Activated B cell treated with CpG ODN at 0.5 μM for 24 hours (primary cell): ENCODE results near the gene MSANTD1. TPM values are rescaled to one million over a fixed set of nuclear protein-coding genes. Genes with fewer than 3 reads are reported as not detected.

Experiments used
- ATAC-seq: fragments of 200-7000 bp; cut with Tn5 transposase; one replicate; pipeline ENCODE4 v1.10.0; 2021; ENCODE audit warnings: low read depth, mild to moderate bottlenecking, moderate library complexity
- CTCF ChIA-PET: fragments of 350-600 bp; sonication (Branson Sonifier 250); formaldehyde crosslinking; loops from one replicate; lab custom pipeline; 2021; ENCODE audit warnings: antibody characterized with exemption; lab: Charles Lee
- POLR2A ChIA-PET: fragments of 350-600 bp; sonication (Branson Sonifier 250); formaldehyde crosslinking; loops from one replicate; lab custom pipeline; 2021; ENCODE audit warnings: antibody characterized with exemption; lab: Charles Lee
- DNase-seq: peaks from one replicate; pipeline ENCODE4 v3.0.0; 2022
- H3K27ac Mint-ChIP-seq: one replicate; pipeline ENCODE4 v1.8.0; 2020; ENCODE audit warnings: mixed read lengths
- H3K27me3 Mint-ChIP-seq: one replicate; pipeline ENCODE4 v1.8.0; 2021; ENCODE audit warnings: mixed read lengths
- H3K36me3 Mint-ChIP-seq: one replicate; pipeline ENCODE4 v1.8.0; 2021; ENCODE audit warnings: low read depth, mixed read lengths
- H3K4me1 Mint-ChIP-seq: one replicate; pipeline ENCODE4 v1.8.0; 2021; ENCODE audit warnings: mixed read lengths
- H3K4me3 Mint-ChIP-seq: one replicate; pipeline ENCODE4 v1.8.0; 2020; ENCODE audit warnings: mild to moderate bottlenecking, mixed read lengths
- H3K9me3 Mint-ChIP-seq: one replicate; pipeline ENCODE4 v1.8.0; 2020; ENCODE audit warnings: mixed read lengths
- intact Hi-C: fragments of 100-400 bp; cut with micrococcal nuclease; formaldehyde crosslinking; loops from one replicate; pipeline ENCODE4 v1.15.1; 2024
- total RNA-seq: library from RNA; stranded (reverse); gene quantifications from 2 replicates; pipeline ENCODE4 v1.2.3, GENCODE V29; 2022
- TF ChIP-seq, protein P1 (sequence below): fragments of 200-600 bp; IDR thresholded peaks from one replicate; pipeline ENCODE4 v1.8.0; 2022; ENCODE audit warnings: antibody characterized with exemption, mild to moderate bottlenecking

The MSANTD1 gene
- total RNA-seq, 1 donor from 2014 or later, result 5.0 TPM

DNA sequence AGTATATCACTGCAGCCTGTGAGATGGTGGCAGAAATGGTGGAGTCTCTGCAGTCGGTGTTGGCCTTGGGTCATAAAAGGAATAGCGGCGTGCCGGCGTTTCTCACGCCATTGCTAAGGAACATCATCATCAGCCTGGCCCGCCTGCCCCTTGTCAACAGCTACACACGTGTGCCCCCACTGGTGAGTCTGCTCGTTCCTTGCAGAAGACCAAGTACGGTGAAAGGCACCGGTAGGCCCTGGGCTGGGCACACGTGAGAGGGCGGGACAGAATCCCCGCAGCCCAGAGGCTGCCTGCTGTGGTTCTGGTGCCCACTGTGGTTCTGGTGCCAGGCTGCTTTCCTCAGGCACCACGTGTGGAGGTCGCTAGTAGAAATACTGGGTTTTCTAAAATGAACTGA is 31.2 kb upstream of the MSANTD1 start:
- Mint-ChIP-seq H3K27me3 (no peaks in the 10 kb centered on the region), H3K36me3 (peaks cover 97% of the 10 kb centered on the region)

DNA sequence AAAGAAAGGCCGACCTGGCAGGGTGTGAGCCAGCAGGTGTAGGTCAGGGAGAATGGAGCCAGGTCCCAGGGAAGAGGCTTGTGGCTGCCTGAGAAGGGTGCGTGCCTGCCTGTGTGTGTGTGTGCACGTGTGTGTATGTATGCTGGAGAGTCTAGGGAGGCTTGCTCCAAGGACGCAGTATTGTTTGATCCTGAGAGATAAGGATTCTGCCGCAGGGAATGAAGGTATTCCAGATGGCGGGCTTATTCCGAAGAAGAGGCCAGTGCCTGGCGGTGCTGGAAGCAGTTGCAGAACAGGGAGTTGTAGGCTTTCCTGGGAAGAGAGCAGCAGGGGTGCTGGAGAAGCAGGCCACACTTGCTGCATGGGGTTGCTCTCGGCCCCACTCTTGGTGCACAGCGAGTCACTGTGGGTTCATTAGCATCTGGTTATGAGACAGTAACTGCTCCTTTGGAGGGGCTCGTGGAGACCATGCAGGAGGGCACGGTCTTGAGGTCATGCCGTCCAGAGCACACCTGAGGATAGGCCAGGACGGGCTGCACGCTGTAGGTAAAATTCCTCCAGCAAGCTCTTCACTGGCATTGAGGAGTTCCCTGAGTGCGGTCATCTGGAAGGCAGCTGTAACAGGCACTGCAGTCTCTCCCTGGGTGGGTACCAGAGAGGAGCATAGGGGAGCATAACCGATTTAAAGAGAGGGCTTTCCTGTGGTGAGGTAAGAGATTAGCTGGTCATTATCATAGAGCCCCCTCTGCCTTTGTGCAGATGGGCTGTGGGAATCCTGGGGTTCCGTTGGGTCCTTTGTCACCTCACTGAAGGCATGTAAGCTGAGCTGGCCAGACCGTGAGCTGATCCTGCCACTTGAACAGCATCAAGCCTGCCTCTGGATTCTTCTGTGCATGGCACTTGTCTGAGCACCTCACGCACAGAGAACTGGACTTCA is 29.9 kb upstream of the MSANTD1 start:
- ATAC-seq (no peak), DNase-seq (no peak)
- no peaks in the 10 kb centered on the region for H3K4me1 Mint-ChIP-seq
- H3K27ac Mint-ChIP-seq, result no peak overlapping the region
- ChIA-PET CTCF (no interaction called here), POLR2A (no interaction called here)
- H3K27me3 Mint-ChIP-seq, result no peaks in the 10 kb centered on the region
- TF ChIP-seq, protein P1, sequence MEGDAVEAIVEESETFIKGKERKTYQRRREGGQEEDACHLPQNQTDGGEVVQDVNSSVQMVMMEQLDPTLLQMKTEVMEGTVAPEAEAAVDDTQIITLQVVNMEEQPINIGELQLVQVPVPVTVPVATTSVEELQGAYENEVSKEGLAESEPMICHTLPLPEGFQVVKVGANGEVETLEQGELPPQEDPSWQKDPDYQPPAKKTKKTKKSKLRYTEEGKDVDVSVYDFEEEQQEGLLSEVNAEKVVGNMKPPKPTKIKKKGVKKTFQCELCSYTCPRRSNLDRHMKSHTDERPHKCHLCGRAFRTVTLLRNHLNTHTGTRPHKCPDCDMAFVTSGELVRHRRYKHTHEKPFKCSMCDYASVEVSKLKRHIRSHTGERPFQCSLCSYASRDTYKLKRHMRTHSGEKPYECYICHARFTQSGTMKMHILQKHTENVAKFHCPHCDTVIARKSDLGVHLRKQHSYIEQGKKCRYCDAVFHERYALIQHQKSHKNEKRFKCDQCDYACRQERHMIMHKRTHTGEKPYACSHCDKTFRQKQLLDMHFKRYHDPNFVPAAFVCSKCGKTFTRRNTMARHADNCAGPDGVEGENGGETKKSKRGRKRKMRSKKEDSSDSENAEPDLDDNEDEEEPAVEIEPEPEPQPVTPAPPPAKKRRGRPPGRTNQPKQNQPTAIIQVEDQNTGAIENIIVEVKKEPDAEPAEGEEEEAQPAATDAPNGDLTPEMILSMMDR, result no peak
- intact Hi-C loops, result no loop called here
- no peak overlapping the region for H3K4me3 Mint-ChIP-seq
- peaks cover 96% of the 10 kb centered on the region for H3K36me3 Mint-ChIP-seq
- no peaks in the 10 kb centered on the region for H3K9me3 Mint-ChIP-seq

More for the DNA sequence above, 31.2 kb upstream of the MSANTD1 start:
- ATAC-seq (no peak), DNase-seq (no peak)
- H3K4me3 Mint-ChIP-seq, result no peak overlapping the region
- POLR2A ChIA-PET, result no interaction called here
- TF ChIP-seq, protein P1, result no peak
- no peaks in the 10 kb centered on the region for H3K4me1 Mint-ChIP-seq
- no peak overlapping the region for H3K27ac Mint-ChIP-seq
- intact Hi-C loops, result no loop called here
- H3K9me3 Mint-ChIP-seq, result no peaks in the 10 kb centered on the region
- CTCF ChIA-PET, result no interaction called here

DNA sequence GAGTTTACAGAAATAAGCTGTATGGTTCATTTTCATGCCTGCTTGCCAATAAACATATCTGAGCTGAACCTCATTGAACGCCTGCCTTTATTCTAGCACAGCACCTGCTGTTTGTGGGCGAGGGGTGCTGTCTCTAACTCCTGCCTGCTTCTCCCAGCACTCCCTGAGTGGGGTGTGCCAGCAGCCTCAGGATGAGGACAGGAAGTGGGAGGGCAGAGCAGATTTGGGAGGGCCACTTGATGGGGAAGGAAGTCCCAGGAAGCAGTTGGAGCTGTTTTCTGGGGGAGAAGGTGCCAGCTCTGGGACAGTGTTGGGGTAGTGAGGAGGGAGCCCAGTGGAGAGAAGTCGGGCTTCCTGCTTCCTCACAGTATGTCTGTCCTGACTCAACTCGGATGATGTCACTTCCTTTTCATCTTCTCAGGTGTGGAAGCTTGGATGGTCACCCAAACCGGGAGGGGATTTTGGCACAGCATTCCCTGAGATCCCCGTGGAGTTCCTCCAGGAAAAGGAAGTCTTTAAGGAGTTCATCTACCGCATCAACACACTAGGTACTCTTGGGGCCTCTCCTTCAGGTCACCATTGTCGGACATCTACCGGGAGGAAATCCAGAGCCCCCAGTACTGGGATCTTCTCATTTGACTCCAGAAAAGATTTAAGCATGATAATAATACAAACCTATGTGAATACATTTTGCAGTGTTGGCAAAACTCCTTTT is 29.0 kb upstream of the MSANTD1 start:
- intact Hi-C loops, result loop anchor here (10.0 kb wide), 1 partner anchor 225 kb away; the partner anchor contains the start of gene HGFAC
- peaks cover 96% of the 10 kb centered on the region for H3K36me3 Mint-ChIP-seq
- CTCF ChIA-PET, result no interaction called here

DNA sequence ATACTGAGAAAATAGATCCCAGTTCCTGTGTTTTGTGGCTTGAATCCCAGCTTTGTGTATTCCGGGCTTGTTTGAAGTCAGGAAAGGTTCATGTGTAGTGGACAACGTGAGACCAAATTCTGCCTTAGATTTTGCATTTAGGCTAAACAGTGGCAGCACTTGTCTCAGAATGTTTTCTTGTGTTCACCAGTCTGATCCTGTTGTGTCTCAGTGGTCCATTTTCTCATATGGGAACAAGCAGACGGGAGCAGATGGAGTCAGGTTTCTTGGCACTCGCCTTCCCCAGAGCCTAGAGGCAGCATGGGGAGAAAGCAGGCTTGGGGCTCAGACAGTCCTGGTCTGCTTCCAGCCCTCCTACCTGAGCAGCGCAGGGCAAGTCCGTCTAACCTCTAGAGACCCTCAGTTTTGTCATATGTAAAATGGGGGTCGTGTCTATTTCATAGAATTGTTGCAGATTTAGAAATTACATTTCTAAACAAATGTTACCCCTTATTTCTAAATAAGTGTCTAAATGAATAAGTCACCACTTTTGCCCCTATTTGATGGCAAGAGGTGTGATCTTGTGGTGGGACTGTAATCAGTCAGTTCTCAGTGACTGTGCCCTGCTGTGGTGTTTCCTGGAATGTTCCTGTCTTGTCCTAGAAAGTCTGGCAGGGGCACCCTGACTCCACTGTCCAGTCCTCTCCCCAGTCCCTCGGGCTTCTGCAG is 28.3 kb upstream of the MSANTD1 start:
- ChIA-PET POLR2A (no interaction called here), CTCF (no interaction called here)
- no peak overlapping the region for H3K27ac Mint-ChIP-seq
- ATAC-seq (no peak), DNase-seq (no peak)
- H3K36me3 Mint-ChIP-seq, result peaks cover 93% of the 10 kb centered on the region
- TF ChIP-seq, protein P1, result no peak
- H3K9me3 Mint-ChIP-seq, result no peaks in the 10 kb centered on the region
- H3K4me1 Mint-ChIP-seq, result no peaks in the 10 kb centered on the region
- intact Hi-C loops, result loop anchor here (10.0 kb wide), 1 partner anchor 224 kb away; the partner anchor contains the start of gene HGFAC
- no peak overlapping the region for H3K4me3 Mint-ChIP-seq
- H3K27me3 Mint-ChIP-seq, result no peaks in the 10 kb centered on the region

More for the DNA sequence above, 29.0 kb upstream of the MSANTD1 start:
- no peak for DNase-seq
- Mint-ChIP-seq H3K4me3 (no peak overlapping the region), H3K9me3 (no peaks in the 10 kb centered on the region), H3K4me1 (no peaks in the 10 kb centered on the region), H3K27ac (no peak overlapping the region), H3K27me3 (no peaks in the 10 kb centered on the region)
- TF ChIP-seq, protein P1, result no peak
- POLR2A ChIA-PET, result no interaction called here
- ATAC-seq, result no peak
